Raji (cell line): ENCODE results near the gene RPS6KL1.

Experiments used
- POLR2A ChIP-seq: IDR thresholded peaks from 2 replicates; pipeline ENCODE4 v1.6.1; 2011; ENCODE audit warnings: low read depth, low read length, control low read depth; ENCODE audit not compliant: insufficient read depth

The RPS6KL1 gene

DNA sequence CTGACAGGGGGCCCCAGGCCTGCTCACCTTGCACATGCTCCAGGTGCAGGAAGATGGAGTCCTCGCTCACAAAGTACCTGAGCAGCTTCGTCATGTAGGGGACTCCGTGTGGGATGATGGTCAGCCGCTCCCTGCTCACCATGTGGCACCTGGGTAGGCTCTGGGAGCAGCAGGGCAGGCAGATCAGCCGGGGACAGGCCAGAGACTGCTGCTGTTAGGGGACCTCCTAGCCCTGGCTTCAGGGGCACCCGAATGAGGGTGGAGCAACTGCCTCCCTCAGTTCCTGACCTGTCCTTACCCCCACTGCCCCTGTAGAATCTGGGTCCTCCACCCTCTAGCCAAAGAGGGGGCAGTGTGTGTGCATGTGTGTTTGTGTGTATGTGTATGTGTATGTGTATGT lies 11.8 kb downstream of the RPS6KL1 start:
- no peak for TF ChIP-seq POLR2A

DNA sequence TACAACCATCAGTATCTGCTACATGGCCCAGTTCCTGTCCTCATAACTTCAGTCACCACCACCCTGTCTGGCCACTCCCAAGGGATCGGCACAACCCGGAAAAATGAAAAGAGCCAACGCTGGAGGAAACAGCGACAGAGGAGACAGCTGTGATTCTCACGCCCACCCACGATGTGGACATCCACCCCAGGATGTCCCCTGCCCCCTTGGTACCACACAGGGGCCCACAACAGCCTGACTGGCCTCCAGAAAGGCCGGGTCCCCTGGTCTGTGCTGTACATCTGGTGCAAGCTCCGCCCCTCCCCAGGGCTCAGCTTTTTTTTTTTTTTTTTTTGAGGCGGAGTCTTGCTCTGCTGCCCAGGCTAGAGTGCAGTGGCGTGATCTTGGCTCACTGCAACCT lies 12.5 kb downstream of the RPS6KL1 start:
- TF ChIP-seq POLR2A, result no peak

DNA sequence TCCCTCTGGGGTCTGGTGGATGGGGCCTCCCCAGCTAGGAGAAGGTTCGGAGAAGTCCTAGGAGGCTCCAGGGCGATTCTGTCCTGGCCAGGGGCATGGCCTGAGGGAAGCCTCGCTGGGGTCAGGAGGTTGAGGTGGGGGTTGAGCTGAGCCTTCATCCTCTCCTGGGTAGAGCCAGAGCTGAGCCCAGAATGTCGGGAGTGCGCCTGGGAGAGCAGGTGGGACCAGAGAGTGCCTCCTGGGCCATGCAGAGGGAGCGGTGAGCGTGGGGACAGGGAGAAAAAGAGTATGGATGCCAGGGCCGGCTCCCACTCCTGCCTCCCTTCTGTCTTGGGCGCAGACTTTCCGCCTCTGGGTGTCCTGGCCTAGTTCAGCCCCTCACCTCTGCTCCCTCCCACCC lies 13.1 kb downstream of the RPS6KL1 start:
- TF ChIP-seq POLR2A, result no peak

DNA sequence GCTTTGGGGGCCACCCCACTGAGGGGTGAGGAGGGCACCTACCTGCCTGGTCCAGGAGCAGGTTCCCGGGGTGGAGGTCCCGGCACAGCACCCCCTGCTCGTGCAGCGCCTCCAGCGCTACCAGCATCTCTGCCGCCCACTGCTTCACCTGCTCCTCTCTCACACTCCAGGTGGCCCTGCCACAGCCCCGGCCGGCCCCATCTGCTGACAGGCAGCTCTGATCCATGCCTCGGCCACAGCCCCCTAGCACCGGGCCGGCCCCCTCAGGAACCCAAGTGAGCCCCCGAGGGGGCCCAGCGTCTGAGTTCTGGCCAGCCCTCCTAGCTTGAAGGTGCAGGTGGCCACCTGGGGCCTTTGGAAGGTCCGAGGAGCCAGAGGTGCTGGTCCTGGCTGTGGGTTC lies 13.6 kb downstream of the RPS6KL1 start:
- TF ChIP-seq POLR2A, result no peak

DNA sequence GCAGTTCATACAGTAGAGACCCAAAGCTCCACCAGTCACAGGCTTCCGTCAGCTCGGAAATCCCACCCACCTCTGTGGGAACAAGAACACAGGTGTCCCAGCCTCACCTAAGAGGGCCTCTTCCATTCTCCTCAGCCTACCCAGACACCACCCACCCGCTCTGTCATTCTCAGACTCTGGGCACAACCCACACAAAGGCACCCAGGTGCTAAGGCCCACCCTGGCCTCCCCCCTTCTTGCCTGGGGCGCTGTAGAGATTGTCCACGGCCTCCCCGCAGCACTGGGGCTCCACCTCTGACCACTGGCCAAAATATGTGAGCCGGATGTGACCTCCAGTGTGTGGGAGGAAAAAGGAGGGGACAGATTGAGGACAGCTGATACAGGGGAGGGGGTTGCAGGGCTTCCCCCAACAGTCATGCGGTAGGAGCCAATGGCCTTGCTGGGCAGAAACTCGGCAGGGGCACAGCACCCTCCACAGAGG lies 14.2 kb downstream of the RPS6KL1 start:
- TF ChIP-seq POLR2A, result no peak

DNA sequence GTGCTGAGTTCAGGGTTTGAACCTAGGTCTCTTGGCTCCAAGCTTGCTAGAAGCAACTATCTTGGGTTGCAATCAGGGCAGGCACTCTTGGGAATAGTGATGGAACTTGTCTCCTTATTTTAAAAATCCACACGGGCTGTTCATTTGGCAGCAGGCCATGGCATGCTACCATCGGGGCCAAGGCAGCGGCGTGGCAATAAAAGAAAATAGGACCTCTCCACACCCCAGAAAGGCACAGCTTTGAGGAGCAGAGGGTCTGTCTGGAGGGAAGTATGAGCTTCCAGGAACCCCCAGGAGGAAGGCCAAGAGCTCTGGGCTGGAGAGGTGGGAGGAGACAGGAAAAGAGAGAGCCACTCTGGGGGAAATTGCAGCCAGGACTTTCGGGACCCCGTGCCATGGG lies 15.3 kb downstream of the RPS6KL1 start:
- no peak for TF ChIP-seq POLR2A

DNA sequence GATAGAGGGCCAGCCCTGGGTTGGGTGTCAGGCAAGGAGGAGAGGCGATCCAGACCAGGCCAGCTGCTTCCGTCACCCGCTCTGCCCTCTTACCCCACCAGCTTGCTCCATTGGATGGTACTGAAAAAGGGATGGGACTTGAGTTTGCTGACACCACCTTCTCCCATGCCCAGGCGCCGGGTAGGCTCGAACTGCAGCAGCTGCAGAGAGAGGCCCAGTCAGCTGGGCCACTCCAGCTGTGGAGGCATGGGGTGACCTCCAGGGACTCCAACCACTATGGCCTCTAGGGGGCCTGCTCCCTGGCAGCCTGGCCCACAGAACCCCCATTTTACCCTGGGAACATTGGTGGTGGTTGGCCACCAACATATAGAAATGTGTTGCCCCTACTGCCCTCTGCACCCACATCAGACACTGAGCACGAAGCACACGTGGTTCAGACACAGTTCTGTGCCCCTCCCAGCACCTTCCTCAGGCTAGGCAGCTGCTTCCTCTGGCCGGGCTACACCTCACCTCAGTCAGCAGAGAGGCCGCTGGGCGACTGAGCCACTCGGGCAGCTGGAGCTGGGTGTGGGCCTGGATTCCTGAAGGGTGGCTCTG lies 16.0 kb downstream of the RPS6KL1 start:
- no peak for TF ChIP-seq POLR2A

DNA sequence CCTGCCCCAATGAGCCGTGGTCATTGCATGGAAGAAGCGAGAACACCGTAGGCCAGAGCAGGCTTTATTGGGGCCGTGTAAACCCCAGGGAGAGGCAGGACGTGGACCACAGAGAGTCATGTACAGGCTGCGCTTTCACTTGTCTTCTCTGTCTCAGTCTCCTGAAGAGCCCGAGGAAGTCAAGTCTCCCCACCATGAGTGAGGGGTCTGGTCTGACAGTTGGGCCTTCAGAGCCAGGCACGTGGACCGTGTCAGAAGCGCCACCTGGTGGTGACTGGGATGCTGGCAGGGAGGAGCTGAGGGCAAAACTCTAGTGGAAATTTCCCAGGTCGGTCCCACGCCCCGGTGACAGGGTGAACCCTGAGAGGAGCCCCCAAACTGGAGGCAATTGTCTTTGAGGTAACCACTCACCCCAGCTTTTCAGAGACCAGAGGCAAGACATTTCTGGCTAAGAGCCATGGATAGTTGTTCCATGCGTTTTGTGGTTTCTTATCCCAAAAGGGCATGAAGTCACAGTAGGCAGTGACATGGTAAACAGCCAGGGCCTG lies 17.4 kb downstream of the RPS6KL1 start:
- no peak for TF ChIP-seq POLR2A

DNA sequence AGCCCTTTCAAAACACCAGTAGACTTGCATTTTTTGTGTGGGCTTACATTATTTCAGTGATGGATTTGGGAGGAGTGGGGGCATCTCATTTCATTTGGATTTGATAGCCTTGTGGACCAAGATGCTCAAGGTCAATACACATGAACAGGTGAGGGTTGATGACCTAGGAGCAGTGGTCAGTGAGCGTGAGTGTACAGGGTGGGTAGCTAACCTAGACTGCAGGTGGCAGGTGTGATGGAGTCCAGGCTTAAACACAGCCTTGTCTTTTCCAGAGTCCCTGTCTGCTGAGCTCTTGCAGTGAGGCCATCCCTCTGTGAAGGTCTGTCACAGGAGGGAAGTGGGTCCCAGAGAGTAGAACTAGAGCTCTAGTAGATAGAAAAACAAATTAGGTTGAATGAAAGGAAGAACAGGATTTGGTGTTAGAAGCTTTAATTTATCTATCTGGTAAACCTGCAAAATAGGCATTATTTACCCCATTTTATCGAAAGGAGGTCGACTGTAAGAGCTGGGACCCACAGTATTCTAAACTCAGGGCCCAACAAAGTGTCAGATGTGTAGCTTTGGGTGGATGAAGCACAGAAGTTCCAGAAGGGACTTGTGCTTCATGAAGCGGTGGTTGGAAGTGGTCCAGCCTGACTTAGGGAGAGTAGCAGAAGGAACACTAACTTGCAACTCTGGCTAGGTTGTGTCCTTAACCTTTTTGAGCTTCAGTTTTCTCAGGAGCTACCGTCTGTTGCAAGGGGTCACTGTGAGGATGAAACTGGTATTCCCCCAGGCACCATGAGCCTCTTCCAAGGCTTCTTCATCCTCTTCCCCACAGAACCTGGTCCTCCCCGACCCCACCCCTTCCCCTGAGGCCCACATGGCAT lies 18.2 kb downstream of the RPS6KL1 start:
- TF ChIP-seq POLR2A, result no peak; the same call in 1 of the 2 replicates

DNA sequence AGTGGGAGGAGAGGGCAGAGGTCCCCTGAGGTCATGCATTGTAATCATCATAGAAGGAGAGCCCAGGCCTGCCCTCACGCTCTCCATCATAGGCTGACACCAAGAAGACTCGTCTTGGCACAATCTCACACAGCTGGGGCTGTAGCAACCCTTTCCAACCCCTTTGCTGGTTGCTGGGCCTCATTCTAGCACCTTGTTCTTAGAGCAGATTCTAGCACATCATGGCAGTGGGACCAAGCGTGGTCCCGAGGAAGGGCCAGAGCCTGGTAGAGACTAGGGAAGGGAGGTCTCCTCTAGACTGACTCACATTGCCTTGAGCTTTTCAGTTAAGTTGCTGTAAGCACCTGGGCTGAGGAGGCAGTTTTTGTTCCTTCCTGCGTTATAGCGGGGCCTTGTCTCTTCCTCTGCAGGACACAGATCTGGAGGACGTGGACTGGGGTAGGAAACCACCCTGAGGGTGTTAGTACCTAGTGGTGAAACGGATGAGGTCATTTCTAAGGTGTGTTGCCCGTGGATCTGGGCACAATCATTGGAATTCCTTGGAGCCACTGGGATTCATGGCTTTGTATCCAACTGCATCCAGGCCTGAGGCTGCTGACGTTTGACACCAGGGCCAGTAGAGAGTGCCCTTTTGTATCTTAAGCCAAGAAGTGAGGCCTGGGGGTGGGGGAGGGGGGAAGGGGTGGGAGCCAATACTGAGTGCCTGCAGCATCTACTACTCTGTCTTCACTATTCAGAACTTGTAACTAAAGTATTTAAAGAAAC lies 19.9 kb downstream of the RPS6KL1 start:
- no peak for TF ChIP-seq POLR2A

DNA sequence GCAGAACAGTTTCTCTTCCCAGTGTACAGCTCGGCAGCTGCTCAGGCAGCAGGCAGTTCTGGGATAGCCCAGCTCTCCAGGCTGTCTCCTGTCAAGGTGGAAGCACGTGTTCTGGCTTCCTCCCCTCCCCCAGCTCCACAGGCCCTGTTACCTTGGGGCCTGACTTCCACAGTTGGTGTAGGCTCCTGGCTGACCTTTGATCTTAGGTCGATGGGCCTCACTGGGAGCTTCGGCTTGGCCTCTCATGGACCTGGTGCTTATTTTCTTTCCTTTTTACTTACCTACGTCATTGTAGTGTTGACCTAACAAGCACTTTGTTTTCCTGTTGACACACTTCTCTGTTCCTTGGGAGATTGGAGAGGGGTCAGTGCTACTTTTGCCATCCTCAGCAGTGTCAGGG lies 24.4 kb downstream of the RPS6KL1 start:
- no peak for TF ChIP-seq POLR2A

DNA sequence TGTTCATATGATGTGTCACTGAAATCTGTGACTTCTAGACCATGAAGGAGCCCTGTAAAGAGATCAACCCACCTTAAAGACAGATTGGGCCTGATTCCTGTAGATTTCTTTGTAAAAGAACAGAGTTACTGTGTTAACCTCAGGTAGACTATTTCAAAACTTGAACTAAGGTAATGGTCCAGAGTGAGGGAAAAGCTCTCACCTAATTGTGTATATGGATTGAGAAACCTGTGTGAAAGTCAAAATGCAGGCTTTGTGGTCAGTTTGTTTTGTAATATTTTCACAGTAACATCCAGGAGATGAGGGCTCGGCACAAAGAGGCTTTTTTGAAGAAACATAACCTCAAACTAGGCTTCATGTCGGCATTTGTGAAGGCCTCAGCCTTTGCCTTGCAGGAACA lies 25.0 kb downstream of the RPS6KL1 start:
- no peak for TF ChIP-seq POLR2A

DNA sequence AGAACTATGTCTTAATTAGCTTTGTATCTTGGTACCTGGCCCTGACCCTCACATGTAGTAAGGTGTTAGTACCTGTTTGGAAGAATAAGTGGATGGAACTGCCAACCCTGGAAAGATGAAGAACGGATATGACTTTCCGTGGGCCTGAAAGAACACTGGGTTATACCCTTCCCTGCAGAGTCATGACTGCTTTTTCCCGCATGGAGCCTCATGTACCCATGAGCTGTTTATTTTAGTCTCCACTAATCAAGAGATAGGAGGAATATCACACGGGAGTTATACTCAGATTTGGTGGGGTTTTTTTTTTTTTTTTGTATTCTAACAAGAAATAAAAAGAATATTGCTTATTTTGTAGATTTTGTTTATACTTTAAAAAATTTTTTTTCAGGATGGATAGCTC lies 25.4 kb downstream of the RPS6KL1 start:
- no peak for TF ChIP-seq POLR2A

DNA sequence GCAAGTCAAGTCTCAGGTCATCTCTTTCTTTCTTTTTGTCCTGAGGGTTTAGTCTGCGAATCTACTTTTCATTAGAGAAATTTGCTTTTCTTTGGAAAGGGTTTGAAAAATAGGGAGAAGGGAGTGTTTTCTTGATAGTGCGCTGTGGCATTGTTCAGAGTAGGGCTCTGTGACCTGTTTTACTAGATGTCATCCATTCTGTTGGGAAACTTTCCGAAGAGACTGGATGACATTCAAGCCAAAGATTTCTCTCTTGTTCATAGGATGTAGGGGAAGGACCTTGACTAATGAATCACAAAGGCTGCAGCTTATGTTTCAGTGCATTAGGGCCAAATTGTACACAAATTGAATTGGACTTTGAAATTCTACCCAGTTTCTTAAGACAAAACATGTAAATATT lies 26.7 kb downstream of the RPS6KL1 start:
- no peak for TF ChIP-seq POLR2A

DNA sequence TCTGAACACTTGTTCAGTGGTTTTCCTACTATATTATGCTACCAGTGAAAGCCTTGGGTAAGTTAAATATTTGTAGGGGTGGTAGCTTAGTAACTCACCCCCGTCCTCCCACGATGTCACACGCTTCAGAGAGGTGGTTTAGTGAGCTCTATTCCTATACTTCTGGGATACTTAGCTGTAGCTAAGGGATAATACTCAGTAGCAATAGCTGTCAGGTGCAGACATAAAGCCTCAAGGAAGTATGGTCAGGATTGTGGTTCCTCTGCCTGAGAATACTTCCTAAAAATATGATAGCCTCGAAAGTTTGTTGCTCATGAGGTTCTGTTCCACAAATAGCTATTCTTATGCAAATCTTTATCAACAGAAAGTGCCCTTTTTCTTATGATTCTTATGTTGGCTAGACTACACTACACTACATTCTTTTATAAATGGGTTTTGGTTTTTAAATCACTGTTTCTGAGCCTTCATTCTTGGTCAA lies 29.4 kb downstream of the RPS6KL1 start:
- no peak for TF ChIP-seq POLR2A
